GM12873 (cell line): ENCODE measurements around the gene KCNH6.

Experiments used
- TF ChIP-seq, protein P1 (sequence below): IDR thresholded peaks from 2 replicates; pipeline ENCODE4 v1.5.1; 2012; ENCODE audit warnings: low read depth, mild to moderate bottlenecking, moderate library complexity, low read length, control low read depth; ENCODE audit not compliant: insufficient read depth; ENCODE audit errors: missing control alignments

KCNH6 gene

GRCh38 chr17:63558441-63558840, 35.3 kb downstream of the KCNH6 start:
- TF ChIP-seq, protein P1, sequence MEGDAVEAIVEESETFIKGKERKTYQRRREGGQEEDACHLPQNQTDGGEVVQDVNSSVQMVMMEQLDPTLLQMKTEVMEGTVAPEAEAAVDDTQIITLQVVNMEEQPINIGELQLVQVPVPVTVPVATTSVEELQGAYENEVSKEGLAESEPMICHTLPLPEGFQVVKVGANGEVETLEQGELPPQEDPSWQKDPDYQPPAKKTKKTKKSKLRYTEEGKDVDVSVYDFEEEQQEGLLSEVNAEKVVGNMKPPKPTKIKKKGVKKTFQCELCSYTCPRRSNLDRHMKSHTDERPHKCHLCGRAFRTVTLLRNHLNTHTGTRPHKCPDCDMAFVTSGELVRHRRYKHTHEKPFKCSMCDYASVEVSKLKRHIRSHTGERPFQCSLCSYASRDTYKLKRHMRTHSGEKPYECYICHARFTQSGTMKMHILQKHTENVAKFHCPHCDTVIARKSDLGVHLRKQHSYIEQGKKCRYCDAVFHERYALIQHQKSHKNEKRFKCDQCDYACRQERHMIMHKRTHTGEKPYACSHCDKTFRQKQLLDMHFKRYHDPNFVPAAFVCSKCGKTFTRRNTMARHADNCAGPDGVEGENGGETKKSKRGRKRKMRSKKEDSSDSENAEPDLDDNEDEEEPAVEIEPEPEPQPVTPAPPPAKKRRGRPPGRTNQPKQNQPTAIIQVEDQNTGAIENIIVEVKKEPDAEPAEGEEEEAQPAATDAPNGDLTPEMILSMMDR: no peak

GRCh38 chr17:63561819-63562218, 38.7 kb downstream of the KCNH6 start:
- TF ChIP-seq, protein P1: no peak

- TF ChIP-seq, protein P1: no peak
Measured at GRCh38 chr17:63563339-63563738, 40.2 kb downstream of the KCNH6 start.

- TF ChIP-seq, protein P1: no peak
Measured at GRCh38 chr17:63564562-63564961, 41.4 kb downstream of the KCNH6 start.

DNA sequence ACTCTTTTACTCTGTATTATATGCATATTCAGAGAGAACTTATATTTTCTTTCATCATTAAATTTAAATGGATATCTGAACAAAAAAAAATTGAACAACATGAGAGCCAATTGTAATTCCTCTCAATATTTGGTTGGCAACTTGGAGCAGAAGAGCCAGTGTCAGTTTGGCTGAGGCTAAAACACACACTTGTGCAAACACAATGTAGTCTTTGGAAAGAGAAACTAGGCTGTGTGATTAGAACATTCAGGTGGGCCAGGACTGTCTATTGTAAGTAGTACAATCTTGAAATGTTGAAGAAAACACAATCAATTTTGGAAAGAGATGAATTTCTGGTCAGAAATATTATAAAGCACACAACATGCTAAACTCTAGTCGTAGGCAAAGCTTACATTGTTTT, 44.1 kb downstream of the KCNH6 start:
- TF ChIP-seq, protein P1: no peak

GRCh38 chr17:63568563-63568962, 45.4 kb downstream of the KCNH6 start:
- TF ChIP-seq, protein P1: no peak

GRCh38 chr17:63571632-63572310, 48.6 kb downstream of the KCNH6 start:
- TF ChIP-seq, protein P1: no peak
